ENCODE measurements around the gene MYBPHL.

MYBPHL gene

DNA sequence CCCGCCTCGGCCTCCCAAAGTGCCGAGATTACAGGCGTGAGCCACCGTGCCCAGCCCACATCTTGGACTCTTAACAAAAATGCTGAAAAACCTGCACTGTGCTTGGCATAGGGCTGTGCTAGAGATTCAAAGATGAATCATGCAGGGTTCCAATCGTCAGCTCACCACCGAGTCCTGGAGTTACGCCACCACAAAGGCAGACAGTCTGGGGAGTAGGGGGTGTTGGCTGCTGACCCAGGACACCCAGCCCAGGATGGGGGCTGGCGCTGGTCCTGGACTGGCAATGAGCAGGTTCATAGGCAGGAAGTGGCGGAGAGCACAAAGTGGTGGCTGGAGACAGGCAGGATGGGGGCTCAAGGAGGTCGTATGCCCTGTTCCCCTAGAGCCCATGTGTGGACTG is 39.8 kb downstream of the MYBPHL start:
- no peak for DNase-seq (ENCODE audit: low read depth in 3 of 3, low spot score in 1 of 3)

DNA sequence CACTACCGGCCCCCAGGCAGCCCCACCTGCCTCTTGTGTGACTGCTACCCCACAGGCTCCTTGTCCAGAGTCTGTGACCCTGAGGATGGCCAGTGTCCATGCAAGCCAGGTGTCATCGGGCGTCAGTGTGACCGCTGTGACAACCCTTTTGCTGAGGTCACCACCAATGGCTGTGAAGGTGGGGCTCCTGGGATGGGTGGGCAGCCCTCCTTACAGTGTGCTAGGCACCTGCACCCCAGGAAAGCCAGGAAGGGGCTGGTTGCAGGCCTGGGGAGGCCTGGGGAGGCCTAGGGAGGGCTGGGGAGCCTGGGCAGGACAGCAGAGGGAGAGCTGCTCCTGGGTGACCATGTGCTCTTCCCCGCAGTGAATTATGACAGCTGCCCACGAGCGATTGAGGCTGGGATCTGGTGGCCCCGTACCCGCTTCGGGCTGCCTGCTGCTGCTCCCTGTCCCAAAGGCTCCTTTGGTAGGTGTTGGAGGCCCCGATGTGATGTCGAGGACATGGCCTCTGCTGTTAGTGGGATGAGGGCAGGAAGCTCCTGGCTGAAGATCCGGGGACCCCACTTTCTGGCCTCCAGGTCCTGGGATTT is 41.0 kb downstream of the MYBPHL start:
- DNase-seq (ENCODE audit: low read depth in 3 of 3, low spot score in 1 of 3): no peak

DNA sequence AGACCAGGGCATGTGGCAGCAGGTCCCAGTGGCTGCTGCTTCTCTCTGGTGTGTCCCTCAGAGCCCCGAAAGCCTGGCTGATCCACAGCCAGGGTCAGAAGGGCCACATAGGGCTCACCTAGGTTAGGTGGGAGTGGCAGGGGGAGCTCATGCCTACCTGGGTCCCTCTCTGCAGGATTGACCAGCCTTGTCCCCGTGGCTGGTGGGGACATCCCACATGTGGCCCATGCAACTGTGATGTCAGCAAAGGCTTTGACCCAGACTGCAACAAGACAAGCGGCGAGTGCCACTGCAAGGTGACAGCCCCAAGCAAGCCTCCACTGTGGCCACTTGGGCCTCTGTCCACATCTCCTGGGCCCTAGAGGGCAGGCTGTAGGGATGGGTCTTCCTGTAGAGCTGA is 41.8 kb downstream of the MYBPHL start:
- no peak for DNase-seq (ENCODE audit: low read depth in 3 of 3, low spot score in 1 of 3)

DNA sequence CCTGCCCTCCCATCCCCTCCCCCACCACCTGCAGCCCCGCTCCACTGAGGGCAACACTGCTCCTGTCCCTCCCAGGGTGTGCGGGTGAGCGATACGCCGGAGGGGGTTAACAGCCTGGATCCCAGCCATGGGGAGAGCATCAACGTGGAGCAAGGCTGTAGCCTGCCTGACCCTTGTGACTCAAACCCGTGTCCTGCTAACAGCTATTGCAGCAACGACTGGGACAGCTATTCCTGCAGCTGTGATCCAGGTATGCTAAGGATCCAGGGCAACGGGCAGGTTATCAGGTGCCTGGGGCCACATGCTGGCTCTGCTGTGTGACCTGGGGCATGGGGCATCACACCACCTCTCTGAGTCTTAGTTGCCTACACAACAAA is 42.4 kb downstream of the MYBPHL start:
- DNase-seq (ENCODE audit: low read depth in 3 of 3, low spot score in 1 of 3): no peak

DNA sequence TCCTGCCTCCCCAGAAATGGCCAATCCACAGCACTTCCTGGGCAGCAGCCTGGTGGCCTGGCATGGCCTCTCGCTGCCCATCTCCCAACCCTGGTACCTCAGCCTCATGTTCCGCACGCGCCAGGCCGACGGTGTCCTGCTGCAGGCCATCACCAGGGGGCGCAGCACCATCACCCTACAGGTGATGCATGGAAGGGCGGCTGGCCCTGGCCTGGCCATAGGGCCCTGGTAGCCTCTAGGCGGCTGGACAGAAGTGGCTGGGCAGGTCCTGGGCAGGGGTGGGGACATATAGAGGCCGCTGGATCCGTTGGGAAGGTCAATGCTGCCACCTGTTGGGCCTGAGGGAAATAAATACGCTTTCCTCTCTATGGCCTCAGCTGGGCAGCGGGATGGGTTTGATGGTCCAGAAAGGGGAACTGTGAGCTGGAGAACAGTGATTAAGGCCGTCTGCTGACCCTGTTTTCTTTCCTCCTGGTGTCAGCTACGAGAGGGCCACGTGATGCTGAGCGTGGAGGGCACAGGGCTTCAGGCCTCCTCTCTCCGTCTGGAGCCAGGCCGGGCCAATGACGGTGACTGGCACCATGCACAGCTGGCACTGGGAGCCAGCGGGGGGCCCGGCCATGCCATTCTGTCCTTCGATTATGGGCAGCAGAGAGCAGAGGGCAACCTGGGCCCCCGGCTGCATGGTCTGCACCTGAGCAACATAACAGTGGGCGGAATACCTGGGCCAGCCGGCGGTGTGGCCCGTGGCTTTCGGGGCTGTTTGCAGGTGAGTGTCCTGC is 43.0 kb downstream of the MYBPHL start:
- DNase-seq (ENCODE audit: low read depth in 3 of 3, low spot score in 1 of 3): peak; percentile 18 to 77 (median 45)

DNA sequence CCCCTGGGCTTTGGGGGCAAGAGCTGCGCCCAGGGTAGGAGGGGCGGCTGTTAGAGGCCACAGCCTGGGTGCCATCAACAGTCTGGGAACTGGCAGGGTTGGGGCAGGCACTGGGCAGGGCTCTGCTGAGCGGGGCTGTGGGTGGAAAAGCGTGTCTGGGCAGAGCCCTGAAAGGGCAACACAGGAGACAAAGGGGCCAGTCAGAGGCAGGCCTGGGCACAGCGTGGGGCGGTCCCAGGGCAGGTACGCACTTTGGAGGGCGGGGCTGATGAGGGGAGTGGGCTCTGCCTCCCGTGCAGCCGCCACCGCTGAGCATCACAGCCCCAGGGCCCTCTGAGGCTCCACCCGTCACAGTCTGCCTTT is 43.6 kb downstream of the MYBPHL start:
- DNase-seq (ENCODE audit: low read depth in 3 of 3, low spot score in 1 of 3): no peak

DNA sequence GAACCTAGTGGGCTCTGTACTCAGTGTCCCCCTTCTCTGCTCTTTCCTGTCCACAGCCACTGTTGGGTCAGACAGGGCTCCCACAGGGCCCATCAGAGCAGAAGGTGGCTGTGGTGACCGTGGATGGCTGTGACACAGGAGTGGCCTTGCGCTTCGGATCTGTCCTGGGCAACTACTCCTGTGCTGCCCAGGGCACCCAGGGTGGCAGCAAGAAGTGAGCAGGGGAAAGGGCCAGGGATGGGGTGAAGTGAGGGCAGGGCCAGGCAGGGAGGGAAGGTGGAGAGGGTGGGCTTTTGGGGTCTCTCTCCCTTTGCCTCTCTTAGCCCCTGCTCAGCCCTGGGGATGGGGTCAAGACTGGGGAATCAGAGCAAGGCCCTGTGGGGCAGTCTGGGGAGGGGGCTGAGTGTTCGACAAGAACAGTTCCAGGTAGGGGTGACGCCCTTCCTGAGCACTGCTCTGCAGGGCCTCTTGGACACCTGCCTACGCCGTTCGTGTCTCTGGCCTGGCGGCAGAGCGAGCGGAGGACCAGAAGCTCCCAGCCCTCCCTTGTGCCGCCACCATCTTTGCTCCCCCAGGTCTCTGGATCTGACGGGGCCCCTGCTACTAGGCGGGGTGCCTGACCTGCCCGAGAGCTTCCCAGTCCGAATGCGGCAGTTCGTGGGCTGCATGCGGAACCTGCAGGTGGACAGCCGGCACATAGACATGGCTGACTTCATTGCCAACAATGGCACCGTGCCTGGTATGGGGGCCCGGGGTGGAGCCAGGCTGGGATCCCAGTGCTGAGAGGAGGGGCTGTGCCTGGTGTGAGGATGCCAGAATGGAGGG is 44.4 kb downstream of the MYBPHL start:
- no peak for DNase-seq (ENCODE audit: low read depth in 3 of 3, low spot score in 1 of 3)

DNA sequence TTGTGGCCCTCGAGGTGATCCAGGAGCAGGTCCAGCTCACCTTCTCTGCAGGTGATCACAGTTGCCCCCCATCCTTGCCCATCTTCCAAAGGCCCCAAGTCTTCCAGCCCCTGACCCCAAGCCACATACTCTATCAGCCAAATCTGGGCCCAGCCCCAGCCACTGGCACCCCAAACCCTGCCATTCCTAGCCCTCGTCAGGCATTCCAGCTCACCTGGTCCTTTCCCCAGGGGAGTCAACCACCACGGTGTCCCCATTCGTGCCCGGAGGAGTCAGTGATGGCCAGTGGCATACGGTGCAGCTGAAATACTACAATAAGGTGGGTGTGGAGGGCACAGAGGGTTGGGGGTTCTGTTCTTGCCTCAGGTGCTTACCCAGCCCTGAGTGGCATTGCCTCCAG is 45.2 kb downstream of the MYBPHL start:
- DNase-seq (ENCODE audit: low read depth in 3 of 3, low spot score in 1 of 3): no peak

DNA sequence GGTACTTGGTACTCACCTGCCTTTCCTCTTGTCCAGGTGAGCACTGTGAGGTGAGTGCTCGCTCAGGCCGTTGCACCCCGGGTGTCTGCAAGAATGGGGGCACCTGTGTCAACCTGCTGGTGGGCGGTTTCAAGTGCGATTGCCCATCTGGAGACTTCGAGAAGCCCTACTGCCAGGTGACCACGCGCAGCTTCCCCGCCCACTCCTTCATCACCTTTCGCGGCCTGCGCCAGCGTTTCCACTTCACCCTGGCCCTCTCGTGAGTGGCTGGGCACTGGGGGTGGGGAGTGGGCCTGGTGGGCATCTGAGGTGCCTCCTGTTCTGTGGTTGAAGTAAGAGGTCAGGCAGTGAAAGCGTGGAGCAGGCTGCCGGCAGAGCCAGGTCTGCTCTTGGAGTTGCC is 45.8 kb downstream of the MYBPHL start:
- no peak for DNase-seq (ENCODE audit: low read depth in 3 of 3, low spot score in 1 of 3)

DNA sequence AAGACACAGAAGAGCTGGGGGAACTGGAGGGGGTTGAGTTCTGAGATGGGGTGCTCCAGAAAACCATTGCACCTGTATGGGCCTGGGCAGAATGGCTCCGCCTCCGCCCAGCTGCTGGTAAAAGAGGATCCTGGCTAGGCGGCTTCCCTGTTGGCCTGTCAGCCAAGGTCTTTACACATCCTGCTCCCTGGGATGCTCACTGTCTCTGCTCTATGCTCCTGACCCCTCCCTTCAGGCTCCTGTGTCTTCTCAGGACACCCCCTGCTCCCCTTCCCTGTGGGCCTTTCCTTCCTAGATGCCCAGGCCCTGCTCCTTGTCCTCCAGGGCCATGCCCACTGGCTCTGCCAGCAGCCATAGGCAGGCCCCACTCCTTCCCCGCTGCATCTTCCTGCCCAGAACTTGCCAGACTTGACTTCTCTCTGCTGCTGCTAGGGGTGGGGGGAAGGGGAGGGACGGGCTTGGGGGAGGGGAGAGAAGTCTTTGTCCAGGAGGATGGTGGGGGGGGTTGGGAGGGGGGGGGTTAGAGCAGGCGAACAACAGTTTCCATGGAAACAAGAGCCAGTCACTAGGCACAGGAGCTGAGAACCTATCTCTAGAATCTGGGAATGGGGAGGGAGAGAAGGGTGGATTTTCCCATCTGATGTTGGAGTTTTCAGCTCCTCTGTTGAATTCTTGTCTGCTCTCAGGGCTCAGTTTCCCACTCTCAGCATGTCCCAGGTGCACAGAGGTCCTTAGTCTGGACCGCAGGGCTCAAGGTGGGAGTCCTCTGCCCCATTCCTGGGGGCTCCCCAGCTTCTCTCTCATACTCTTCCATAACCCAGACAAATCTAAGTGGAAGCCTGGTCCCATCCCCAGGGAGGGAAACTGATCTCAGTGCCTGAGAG is 46.9 kb downstream of the MYBPHL start:
- no peak for DNase-seq (ENCODE audit: low read depth in 3 of 3, low spot score in 1 of 3)

DNA sequence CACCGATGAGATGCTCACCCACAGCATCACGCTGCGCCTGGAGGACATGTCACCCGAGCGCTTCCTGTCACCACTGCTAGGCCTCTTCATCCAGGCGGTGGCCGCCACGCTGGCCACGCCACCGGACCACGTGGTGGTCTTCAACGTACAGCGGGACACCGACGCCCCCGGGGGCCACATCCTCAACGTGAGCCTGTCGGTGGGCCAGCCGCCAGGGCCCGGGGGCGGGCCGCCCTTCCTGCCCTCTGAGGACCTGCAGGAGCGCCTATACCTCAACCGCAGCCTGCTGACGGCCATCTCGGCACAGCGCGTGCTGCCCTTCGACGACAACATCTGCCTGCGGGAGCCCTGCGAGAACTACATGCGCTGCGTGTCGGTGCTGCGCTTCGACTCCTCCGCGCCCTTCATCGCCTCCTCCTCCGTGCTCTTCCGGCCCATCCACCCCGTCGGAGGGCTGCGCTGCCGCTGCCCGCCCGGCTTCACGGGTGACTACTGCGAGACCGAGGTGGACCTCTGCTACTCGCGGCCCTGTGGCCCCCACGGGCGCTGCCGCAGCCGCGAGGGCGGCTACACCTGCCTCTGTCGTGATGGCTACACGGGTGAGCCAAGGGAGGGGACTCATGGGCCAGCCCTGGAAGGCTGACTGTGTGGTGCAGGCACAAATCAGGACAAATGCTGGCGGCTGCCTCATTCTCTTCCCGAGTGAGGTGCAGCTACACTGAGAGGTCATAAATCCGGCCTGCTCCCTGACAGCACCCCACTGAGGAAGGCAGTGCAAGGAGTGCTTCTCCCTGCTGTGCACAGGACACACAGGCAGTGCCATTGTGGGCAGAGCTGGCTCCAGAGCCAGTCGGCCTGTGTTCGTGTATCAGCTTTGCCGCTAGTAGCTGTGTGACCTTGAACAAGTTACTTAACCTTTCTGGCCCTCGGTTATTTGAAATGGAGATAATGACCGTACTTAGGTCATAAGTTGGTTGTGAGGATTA is 48.0 kb downstream of the MYBPHL start:
- DNase-seq (ENCODE audit: low read depth in 3 of 3, low spot score in 1 of 3): no peak

DNA sequence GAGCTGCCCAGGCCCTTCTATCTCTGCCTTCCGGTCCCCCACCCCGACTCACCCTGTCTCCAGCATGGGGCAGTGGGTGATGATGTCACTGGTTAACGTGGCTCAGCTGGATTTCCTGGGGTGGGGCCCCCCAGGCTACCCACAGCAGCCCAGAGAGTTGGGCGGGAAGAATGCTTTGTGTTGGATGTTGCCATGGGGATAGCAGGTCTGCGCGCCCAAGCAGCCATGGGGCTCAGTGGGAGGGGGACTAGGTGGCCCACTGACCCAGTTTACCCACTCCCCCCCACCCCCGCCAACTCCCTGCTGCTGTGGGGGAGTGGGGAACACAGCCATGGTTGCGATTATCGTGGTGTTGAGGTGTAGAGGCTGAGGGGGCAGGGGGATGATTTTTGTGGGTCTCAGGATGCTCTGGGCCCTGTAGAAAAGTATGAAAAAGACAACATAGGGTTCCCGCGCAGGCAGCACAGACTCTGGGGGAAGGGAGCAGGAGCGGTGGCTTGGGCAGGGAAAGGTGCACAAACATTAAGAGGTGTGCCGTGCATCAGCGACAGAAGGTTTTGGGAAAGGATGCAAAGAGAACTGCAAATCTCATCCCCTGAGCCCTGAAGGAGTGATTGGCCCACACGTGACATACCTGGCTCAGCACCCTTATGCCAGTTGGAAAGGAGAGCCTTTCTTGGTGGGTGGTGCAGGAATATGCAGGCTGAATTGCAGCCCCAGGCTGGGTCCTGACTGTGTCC is 49.0 kb downstream of the MYBPHL start:
- no peak for DNase-seq (ENCODE audit: low read depth in 3 of 3, low spot score in 1 of 3)

DNA sequence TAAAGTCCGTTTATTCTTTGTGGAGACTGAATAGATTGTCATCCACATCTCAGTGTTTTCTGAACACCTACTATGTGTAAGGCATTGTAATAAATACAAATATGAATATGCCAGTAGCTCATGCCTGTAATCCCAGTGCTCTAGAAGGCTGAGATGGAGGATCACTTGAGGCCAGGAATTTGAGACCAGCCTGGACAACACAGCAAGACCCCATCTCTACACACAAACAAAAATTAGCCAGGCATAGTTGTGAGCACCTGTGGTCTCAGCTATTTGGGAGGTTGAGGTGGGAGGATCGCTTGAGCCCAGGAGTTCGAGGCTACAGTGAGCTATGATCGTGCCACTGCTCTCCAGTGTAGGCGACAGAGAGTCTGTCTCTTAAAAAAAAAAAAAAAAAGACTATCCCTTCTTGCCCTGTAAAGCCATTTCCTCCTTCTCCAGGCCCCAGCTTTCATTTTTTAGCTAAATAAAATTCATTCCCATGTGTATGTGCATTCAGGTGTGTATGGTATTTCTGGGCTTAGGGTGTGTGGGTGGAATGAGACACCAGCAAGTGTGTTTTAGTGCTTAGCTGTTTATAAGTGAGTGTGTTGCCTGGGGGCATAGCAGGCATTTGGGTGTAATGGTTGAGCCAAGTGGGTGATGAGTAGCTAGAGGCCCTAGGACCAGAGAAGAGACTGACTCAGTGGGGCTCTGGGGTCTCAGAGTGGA is 49.7 kb downstream of the MYBPHL start:
- no peak for DNase-seq (ENCODE audit: low read depth in 3 of 3, low spot score in 1 of 3)

DNA sequence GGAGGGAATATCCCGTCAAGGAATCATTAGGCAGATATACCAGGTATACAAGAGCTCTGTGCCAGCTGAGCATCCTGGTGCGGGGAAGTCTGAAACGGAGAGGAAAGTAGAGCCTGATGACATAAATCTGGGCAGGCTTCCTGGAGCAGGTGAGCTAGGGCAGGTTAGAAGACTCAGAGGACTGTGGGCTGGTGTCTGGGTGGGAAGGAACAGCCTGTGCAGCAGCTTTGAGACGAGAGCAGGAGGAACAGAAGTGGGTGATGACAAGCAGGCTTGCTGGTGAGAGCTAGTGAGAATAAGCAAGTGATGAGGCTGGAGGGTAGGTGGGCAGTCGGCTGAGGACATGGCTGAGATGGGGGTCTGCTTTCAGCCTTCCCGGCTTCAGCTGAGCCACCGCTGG is 50.7 kb downstream of the MYBPHL start:
- DNase-seq (ENCODE audit: low read depth in 3 of 3, low spot score in 1 of 3): no peak

DNA sequence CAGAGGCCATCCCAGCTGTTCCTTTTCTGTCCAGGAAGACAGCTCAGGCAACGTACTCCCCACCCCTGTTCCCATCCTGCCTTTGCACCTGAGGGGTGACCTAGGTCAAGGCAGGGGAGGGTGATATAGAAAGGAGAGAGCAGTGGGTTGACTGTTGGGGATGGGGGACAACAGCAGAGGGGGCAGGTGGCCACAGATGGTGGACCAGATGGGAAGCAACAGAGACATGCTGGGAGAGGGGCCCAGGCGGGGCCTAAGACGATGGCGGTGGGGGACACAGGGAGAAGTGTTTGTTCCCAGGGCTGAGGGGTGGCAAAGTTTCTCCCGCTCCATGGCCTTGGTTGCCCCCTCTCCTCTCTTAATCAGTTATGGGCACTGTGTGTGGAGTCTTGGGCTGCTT is 51.1 kb downstream of the MYBPHL start:
- DNase-seq (ENCODE audit: low read depth in 3 of 3, low spot score in 1 of 3): no peak

DNA sequence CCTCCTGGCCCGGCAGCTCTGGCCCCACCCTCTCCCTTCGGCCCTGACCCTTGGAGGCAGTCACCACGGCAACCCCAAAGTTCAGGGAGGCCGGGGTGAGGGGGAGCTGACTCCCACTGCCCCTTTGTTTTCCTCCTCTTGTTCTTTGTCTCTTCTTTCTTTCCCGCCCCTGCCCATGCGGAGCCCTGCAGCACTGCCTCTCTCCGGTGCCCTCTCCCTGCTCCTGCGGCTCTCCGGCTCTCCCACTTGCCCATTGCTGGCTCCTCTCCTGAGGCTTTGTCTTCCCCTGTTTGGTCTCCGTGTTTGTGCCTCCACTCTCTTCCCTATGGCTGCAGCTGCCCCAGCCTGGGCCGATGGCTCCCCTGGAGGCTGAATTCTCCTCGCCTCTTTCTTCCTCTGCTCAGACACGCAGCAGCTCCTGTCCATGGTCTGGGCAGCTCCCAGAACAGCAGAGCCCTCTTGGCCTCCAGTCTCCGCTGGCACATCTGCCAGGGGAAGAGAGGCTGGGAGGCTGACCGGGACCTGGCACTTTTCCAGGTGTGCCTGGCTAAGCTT is 51.6 kb downstream of the MYBPHL start:
- no peak for DNase-seq (ENCODE audit: low read depth in 3 of 3, low spot score in 1 of 3)

DNA sequence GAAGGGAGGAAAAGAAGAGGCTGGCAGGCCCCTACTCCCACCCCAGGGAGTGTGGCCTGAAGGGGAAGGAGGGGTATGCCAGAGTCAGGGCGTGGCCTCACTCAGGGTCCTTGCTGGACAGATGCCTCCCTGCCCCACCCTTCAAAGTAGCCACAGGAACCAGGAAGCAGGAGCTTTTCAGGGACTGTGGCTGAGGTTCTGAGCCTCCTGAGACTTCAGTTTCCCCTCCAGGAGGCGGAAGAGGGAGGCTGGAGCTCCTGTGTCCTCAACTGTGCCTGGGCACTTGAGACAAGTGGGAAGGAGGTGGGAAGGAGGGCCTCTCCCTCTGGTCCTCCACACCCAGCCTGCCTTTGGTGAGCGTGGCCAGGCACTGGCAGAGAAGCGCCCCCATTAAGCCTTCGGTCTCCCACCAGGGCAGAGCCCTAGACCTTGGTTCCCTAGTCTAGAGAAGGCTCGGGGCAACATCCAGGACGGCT is 52.2 kb downstream of the MYBPHL start:
- no peak for DNase-seq (ENCODE audit: low read depth in 3 of 3, low spot score in 1 of 3)

Measured in stimulated activated CD4-positive, alpha-beta T cell treated with anti-CD3 and anti-CD28 coated beads, TNF-alpha, amount 100 ng/mL, for 1 hour (primary cell).